SIG-M5 treated with dmso at 0.1 percent for 504 hours (cell line): ENCODE measurements around the gene DCLK1.

Experiments
- DNase-seq: peaks from one replicate; lab custom pipeline; 2025; ENCODE audit not compliant: unreplicated experiment; lab: John Stamatoyannopoulos, UW

The DCLK1 gene

GRCh38 chr13:35794734-35795389 lies 336.3 kb downstream of the DCLK1 start:
- no peak for DNase-seq

- DNase-seq, result no peak
Observed at GRCh38 chr13:35793823-35794222, 337.4 kb downstream of the DCLK1 start.

- no peak for DNase-seq
Observed at GRCh38 chr13:35792911-35793310, 338.3 kb downstream of the DCLK1 start.

GRCh38 chr13:35792021-35792420 lies 339.2 kb downstream of the DCLK1 start:
- DNase-seq, result no peak

GRCh38 chr13:35791184-35791851 lies 339.9 kb downstream of the DCLK1 start:
- DNase-seq, result no peak

- DNase-seq, result peak; percentile 17
Observed at GRCh38 chr13:35789335-35790165, 341.6 kb downstream of the DCLK1 start.

GRCh38 chr13:35787937-35788336 lies 343.2 kb downstream of the DCLK1 start:
- no peak for DNase-seq

- DNase-seq, result no peak
Observed at GRCh38 chr13:35785576-35786303, 345.4 kb downstream of the DCLK1 start.

- DNase-seq, result no peak
Observed at GRCh38 chr13:35784286-35784951, 346.8 kb downstream of the DCLK1 start.

- DNase-seq, result no peak
Observed at GRCh38 chr13:35782793-35783192, 348.4 kb downstream of the DCLK1 start.

GRCh38 chr13:35781036-35782000 lies 349.9 kb downstream of the DCLK1 start:
- no peak for DNase-seq

- no peak for DNase-seq
Observed at GRCh38 chr13:35780613-35781012, 350.6 kb downstream of the DCLK1 start.

- DNase-seq, result no peak
Observed at GRCh38 chr13:35771898-35772297, 359.3 kb downstream of the DCLK1 start.

- DNase-seq, result no peak
Observed at GRCh38 chr13:35770756-35771297, 360.4 kb downstream of the DCLK1 start.

GRCh38 chr13:35769812-35770211 lies 361.4 kb downstream of the DCLK1 start:
- DNase-seq, result no peak

- no peak for DNase-seq
Observed at GRCh38 chr13:35768551-35768950, 362.6 kb downstream of the DCLK1 start.

- no peak for DNase-seq
Observed at GRCh38 chr13:35768073-35768472, 363.1 kb downstream of the DCLK1 start.

- no peak for DNase-seq
Observed at GRCh38 chr13:35767256-35767976, 363.8 kb downstream of the DCLK1 start.

- DNase-seq, result no peak
Observed at GRCh38 chr13:35766663-35767062, 364.5 kb downstream of the DCLK1 start.
